Stimulated activated CD4-positive, alpha-beta T cell treated with anti-CD3 and anti-CD28 coated beads, Interleukin-2, amount 100 ng/mL, for 48 hours (primary cell): Measurements from ENCODE around the gene KCNH5.

Experiments used
- DNase-seq, 2 donors: peaks; one replicate each; pipeline ENCODE4 v3.0.0-alpha.2; 2020

Gene KCNH5

DNA sequence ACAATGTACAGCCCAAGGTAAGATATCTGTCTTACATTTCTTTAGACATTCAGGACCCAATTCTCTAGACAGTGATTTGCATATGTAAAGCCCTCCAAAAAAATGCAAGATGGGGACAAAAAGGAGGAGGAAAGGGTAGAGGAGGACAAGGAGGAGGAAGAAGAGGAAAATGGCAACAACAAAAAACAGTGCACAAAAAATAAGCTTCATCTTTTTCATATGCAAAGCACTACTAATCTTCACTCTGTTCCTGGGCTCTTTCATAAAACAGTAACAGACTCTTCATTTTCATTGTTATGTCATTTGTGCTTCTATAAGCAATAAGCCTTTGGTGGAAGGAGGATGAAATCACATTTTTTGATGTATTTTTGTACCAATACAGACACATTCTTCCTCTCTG, 61.4 kb downstream of the KCNH5 start:
- DNase-seq: no peak

DNA sequence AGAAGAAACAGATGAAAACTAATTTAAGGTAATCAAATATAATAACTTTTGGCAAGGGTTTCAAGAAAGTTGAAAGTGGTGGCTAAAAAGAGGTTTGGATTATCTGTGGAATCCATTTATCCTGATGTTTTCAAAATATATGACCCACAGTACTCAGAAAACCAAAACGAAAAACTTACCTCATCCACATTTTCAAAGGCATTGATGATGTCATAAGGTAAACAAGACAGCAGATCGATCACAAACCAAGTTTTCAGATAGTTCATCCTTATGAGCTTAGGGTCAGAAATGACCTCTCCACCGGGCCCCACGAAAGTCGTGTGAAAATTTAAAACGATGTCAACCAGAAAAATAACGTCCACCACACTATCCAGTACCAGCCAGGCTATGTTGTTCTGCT, 64.6 kb downstream of the KCNH5 start:
- no peak for DNase-seq

DNA sequence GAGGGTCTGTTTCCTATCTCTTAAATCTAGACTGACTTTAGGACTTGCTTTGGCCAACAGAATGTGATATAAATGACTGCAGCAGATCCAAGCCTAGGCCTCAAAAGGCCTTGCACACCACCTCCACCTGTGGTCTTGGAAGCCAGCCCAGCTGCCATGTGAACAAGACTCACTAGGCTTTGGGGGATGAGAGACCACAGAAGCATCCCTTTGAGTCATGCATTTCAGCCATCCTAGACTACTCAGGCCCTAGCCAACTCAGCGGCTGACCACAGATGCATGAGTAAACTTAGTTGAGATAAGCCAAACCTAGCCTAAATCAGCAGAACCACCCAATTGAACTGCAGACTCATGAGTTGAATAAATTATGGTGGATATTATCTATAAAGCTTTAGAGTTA, 87.7 kb downstream of the KCNH5 start:
- no peak for DNase-seq

- DNase-seq: no peak
Observed at GRCh38 chr14:62956413-62956812, 88.8 kb downstream of the KCNH5 start.

DNA sequence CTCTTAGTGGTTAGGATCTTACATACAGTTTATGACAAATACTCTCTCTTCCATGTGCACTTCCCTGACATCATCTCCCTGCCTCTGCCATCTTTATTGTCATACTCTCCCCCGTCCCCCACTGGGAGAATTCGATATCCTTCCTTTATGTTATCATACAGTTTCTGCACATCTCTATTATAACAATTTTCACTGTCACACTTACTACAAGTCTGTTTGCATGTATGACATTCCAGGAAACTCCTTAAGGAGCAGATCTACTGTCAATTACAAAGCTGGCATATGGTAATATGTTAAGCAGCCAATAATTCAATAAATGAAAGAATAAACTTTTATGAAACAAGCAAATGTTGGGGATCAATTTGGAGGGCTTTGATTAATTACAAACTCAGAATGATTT, 91.1 kb downstream of the KCNH5 start:
- DNase-seq: no peak

- DNase-seq: no peak
Observed at GRCh38 chr14:62952226-62952625, 93.0 kb downstream of the KCNH5 start.

- DNase-seq: no peak
Observed at GRCh38 chr14:62947301-62947700, 98.0 kb downstream of the KCNH5 start.

DNA sequence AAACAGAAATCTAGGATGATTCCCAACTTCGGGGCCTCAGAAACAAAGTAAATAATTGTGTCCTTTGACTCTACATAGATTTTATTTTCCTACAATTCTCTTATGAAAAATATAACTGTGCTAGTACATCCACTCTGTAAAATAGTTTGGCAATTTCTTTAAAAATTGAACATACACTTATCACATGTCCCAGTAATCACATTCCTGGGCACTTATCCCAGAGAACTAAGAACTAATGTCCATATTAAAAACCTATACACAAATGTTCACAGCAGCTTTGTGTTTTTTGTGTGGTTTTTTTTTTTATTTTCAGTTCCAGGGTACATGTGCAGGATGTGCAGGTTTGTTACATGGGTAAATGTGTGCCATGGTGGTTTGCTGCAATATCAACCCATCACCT, 99.0 kb downstream of the KCNH5 start:
- no peak for DNase-seq

DNA sequence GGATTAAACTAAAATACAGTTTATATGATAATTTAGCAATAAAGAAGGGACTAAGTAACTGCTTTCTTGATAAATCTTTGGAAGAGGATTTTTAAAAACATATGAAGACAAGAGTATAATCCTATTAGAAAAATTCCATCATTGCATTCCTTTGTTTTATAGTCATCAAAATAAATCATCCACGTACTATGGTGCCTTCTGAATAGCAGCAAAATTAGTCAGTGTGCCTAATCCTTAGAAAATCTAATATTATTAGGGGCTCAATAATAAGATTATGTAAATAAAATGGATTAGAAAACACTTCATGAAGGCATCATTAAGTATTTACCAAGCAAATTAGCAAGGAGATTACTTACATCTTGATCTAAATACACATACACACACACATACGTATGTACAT, 102.1 kb downstream of the KCNH5 start:
- DNase-seq: no peak

DNA sequence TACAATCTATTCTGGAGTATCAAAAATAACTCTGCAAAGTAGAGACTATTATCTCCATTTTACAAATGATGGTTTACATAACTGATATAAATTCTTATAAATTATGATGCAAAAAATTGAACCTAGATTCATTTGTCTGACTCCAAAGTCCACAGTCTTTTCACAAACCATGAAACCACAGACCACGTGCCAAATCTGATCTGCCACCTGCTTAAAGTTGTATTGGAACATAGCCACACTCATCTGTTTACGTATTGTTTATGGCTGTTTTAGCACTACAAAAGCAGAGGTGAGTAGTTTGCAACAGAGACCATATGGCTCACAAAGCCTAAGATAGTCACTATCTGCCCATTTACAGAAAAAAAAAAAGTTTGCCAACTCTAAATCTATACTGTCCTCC, 105.3 kb downstream of the KCNH5 start:
- DNase-seq: no peak

GRCh38 chr14:62938778-62939177, 106.5 kb downstream of the KCNH5 start:
- DNase-seq: no peak

DNA sequence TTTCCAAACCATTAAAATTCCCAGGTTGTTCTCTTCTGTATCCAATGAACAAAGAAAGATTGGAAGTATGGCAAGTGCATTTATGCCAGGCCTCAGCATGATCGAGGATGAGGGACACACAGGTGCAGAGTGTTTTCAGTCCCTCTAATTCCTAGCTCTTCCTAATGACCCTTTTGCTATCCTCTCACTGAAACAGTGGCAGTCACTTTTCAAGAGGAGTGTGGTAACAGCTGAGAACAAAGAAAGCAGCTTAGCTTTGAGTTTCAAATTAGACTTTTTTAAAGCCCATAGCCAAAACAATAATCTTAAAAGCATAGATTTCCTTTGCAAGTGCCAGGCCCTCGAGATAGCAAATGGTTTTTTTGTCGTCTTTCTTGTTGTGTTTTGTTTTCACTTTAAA, 110.8 kb downstream of the KCNH5 start:
- no peak for DNase-seq

GRCh38 chr14:62921466-62921865, 123.8 kb downstream of the KCNH5 start:
- DNase-seq: no peak

DNA sequence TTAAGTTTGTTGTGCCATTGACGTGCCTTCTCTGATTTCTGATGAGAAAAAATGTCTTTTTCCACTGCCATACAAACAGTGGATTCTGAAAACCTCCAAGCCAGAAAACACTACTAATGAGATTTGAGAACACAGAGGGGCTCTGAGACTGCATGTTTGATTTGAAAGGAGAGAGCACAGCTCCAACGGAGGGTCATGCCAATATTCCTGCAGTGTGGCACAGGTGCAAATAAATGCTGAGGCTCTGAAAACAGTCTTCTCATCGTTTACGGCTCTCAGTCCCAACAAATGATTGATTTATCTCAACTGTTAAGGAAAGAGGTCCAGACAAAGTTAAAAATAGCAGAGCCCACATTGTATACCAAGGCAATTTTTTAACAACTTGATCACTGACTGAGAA, 128.7 kb downstream of the KCNH5 start:
- no peak for DNase-seq

GRCh38 chr14:62914873-62915272, 130.4 kb downstream of the KCNH5 start:
- no peak for DNase-seq

- no peak for DNase-seq
Observed at GRCh38 chr14:62914025-62914424, 131.2 kb downstream of the KCNH5 start.

- DNase-seq: no peak
Observed at GRCh38 chr14:62908506-62908905, 136.8 kb downstream of the KCNH5 start.

GRCh38 chr14:62905566-62905965, 139.7 kb downstream of the KCNH5 start:
- DNase-seq: no peak

- no peak for DNase-seq
Observed at GRCh38 chr14:62897771-62898170, 147.5 kb downstream of the KCNH5 start.

- DNase-seq: no peak
Observed at GRCh38 chr14:62896932-62897456, 148.3 kb downstream of the KCNH5 start.

GRCh38 chr14:62894736-62895135, 150.5 kb downstream of the KCNH5 start:
- no peak for DNase-seq

DNA sequence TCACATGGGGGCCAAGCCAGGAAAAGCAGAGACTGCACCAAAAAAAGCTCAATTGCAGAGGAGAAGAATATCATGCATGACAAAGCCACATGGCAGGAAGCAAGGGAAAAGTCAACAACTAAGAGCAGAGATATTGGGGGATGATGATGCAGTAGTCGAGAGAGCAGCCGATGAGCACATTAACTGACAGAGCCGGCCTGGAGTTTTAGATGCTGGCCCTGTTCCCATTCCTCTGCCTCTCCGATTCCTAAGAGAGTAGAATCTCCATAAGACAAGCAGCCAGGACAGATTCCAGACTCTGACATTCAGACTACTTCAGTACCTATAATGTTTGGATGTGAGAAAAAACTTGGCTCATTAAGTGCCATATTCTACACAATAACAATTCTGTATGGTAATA, 155.9 kb downstream of the KCNH5 start:
- DNase-seq: no peak

DNA sequence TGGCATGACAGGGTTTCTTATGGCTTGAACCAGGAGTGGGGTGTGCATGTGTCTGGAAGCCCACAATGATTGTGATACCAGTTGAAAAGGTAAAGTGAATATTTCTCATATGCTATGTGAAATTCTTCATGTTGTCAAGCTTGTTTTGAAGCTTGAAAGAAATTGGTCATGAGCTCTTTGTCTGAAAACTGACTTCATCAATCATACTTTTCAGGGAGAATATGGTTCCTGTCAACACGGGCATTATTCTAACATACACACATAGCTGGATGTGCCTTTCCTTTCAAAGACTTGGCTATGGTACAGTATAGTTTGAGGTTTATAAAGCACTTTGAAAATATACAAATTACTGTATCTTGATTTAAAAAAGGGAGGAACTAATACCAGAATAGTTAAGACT, 158.8 kb downstream of the KCNH5 start:
- DNase-seq: no peak

DNA sequence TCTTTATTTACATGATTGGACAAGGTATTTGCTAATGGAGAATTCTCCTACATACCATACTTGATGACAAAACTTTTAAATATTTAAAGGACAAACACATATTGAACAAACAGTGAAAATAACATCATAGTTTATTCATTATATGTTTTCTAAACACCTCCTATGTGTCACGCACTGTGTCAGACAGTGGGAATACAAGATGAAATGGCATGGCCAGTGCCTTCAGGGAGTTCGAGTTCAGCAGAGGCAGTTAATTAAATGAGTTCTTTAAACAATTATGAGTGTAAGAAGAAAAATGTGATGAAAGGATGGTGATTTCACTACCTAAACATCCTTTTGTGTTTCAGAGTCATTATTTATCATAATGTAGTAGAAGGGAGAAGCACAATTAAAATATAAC, 159.8 kb downstream of the KCNH5 start:
- no peak for DNase-seq

GRCh38 chr14:62882967-62883366, 162.3 kb downstream of the KCNH5 start:
- no peak for DNase-seq

DNA sequence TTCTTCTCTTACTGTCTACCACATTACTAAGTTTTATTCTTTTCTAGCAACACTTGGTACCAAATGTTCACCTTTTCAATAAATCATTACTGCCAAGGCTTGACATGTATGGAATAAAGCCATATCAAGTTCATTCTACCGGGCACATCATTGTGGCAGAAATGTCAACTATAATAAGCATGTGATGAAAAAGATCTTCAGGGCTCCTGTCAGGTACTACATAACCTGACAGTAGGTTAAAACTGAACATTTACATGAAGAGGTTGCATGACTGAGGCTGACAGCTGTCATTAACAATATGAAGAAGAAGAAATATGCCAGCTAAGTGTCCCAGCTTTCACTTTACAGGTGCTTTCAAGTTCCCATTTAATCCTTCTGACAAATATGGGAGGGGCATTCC, 178.9 kb downstream of the KCNH5 start:
- DNase-seq: no peak
